ENCODE results near the gene OSTN. TPM values are rescaled to one million over a fixed set of nuclear protein-coding genes. Genes with fewer than 3 reads are reported as not detected.

Gene OSTN
- polyA plus RNA-seq, 1 experiment = not detected

GRCh38 chr3:191227541-191227940 lies 28.5 kb downstream of the OSTN start:
- DNase-seq (ENCODE audit: low read depth) = no peak
- TF ChIP-seq CTCF (IDR thresholded peaks at IDR 0.05; ENCODE audit: insufficient read depth, low read depth, low read length) = no peak
- Histone ChIP-seq H3K4me3 (ENCODE audit: low read depth, low read length) (no peak overlapping the region), H3K36me3 (ENCODE audit: control insufficient read depth, insufficient read depth, low read length) (no peaks in the 10 kb centered on the region), H3K27me3 (ENCODE audit: control insufficient read depth, insufficient read depth, low read length) (no peaks in the 10 kb centered on the region)
- ChIA-PET CTCF (no interaction called here), POLR2A (no interaction called here)

GRCh38 chr3:191234216-191234615 lies 35.2 kb downstream of the OSTN start:
- CTCF ChIA-PET = no interaction called here

GRCh38 chr3:191235331-191236314 lies 36.6 kb downstream of the OSTN start:
- Histone ChIP-seq H3K4me3 (ENCODE audit: low read depth, low read length) (no peak overlapping the region), H3K36me3 (ENCODE audit: control insufficient read depth, insufficient read depth, low read length) (no peaks in the 10 kb centered on the region), H3K27me3 (ENCODE audit: control insufficient read depth, insufficient read depth, low read length) (no peaks in the 10 kb centered on the region)
- ChIA-PET CTCF (no interaction called here), POLR2A (no interaction called here)
- DNase-seq (ENCODE audit: low read depth) = peak; percentile 34
- TF ChIP-seq CTCF (IDR thresholded peaks at IDR 0.05; ENCODE audit: insufficient read depth, low read depth, low read length) = no peak

More at GRCh38 chr3:191234216-191234615, 35.2 kb downstream of the OSTN start:
- no peaks in the 10 kb centered on the region for H3K36me3 ChIP-seq (ENCODE audit: control insufficient read depth, insufficient read depth, low read length)
- POLR2A ChIA-PET = no interaction called here
- TF ChIP-seq CTCF (IDR thresholded peaks at IDR 0.05; ENCODE audit: insufficient read depth, low read depth, low read length) = no peak
- no peaks in the 10 kb centered on the region for H3K27me3 ChIP-seq (ENCODE audit: control insufficient read depth, insufficient read depth, low read length)
- DNase-seq (ENCODE audit: low read depth) = no peak
- H3K4me3 ChIP-seq (ENCODE audit: low read depth, low read length) = no peak overlapping the region

- Histone ChIP-seq H3K36me3 (ENCODE audit: control insufficient read depth, insufficient read depth, low read length) (no peaks in the 10 kb centered on the region), H3K4me3 (ENCODE audit: low read depth, low read length) (no peak overlapping the region), H3K27me3 (ENCODE audit: control insufficient read depth, insufficient read depth, low read length) (no peaks in the 10 kb centered on the region)
- TF ChIP-seq CTCF (IDR thresholded peaks at IDR 0.05; ENCODE audit: insufficient read depth, low read depth, low read length) = no peak
- DNase-seq (ENCODE audit: low read depth) = peak; percentile 60
- ChIA-PET CTCF (no interaction called here), POLR2A (no interaction called here)
These were observed 37.6 kb downstream of the OSTN start for GRCh38 chr3:191236646-191237045.

GRCh38 chr3:191237047-191237882 lies 38.2 kb downstream of the OSTN start:
- Histone ChIP-seq H3K36me3 (ENCODE audit: control insufficient read depth, insufficient read depth, low read length) (no peaks in the 10 kb centered on the region), H3K4me3 (ENCODE audit: low read depth, low read length) (no peak overlapping the region), H3K27me3 (ENCODE audit: control insufficient read depth, insufficient read depth, low read length) (no peaks in the 10 kb centered on the region)
- ChIA-PET CTCF (no interaction called here), POLR2A (no interaction called here)
- TF ChIP-seq CTCF (IDR thresholded peaks at IDR 0.05; ENCODE audit: insufficient read depth, low read depth, low read length) = no peak
- no peak for DNase-seq (ENCODE audit: low read depth)
